Mucosa of descending colon (tissue), 3 donors: ENCODE measurements around the gene HES2. TPM values are rescaled to one million over a fixed set of nuclear protein-coding genes. Genes with fewer than 3 reads are reported as not detected.
"Not testable (repeated sequence)": the region's sequence is repeated elsewhere in the genome, so short reads cannot be mapped to it uniquely, and the experiment has no call there.

Experiments
- ATAC-seq: fragments of 200-7000 bp; cut with Tn5 transposase; one replicate; pipeline ENCODE4 v1.9.1; 2020; ENCODE audit warnings: mild to moderate bottlenecking, moderate library complexity
- DNase-seq, 3 donors: peaks; one replicate each; pipeline ENCODE4 v3.0.0-alpha.2; 2020
- H3K36me3 ChIP-seq: fragments of 200-600 bp; one replicate; pipeline ENCODE4 v1.8.0; 2021; ENCODE audit warnings: low read depth, mild to moderate bottlenecking
- H3K4me1 ChIP-seq: fragments of 200-600 bp; one replicate; pipeline ENCODE4 v1.8.0; 2021; ENCODE audit warnings: low read depth, mild to moderate bottlenecking
- H3K4me3 ChIP-seq: fragments of 200-600 bp; one replicate; pipeline ENCODE4 v1.8.0; 2021; ENCODE audit warnings: mild to moderate bottlenecking
- H3K9me3 ChIP-seq: fragments of 200-600 bp; one replicate; pipeline ENCODE4 v1.8.0; 2021; ENCODE audit warnings: mild to moderate bottlenecking
- intact Hi-C, 2 donors: fragments of 100-400 bp; cut with DNase I in 1 of 2; cut with micrococcal nuclease in 1 of 2; formaldehyde crosslinking; loops; one replicate each; pipeline versions ENCODE4 v1.11.0 to v1.11.1; 2022; cut with DNase I, micrococcal nuclease
- total RNA-seq, 3 donors: library from RNA; stranded (reverse); fragmentation: NEBNext Ultra II Directional in 2 of 3; extraction: Animal tissue kit (Norgen Biotek cat#: 25700) in 2 of 3; gene quantifications; one replicate each; pipeline versions ENCODE4 v1.2.1 to v1.2.4, GENCODE V29; 2021 to 2023
- TF ChIP-seq, protein P1 (sequence below): fragments of 200-600 bp; IDR thresholded peaks from one replicate; pipeline ENCODE4 v1.8.0; 2022; ENCODE audit warnings: antibody characterized with exemption, mild to moderate bottlenecking
- donor health status: DM: no; HTN: no; CAD: no; lungs with moderate emphysema.
- donor health status: DM: no; HTN: no; CAD: no.
- donor health status: DM: no; HTN: yes; CAD: no.

HES2 gene
- total RNA-seq, 3 donors from 2014 or later = 8.6 to 23.0 (median 22.4) TPM

DNA sequence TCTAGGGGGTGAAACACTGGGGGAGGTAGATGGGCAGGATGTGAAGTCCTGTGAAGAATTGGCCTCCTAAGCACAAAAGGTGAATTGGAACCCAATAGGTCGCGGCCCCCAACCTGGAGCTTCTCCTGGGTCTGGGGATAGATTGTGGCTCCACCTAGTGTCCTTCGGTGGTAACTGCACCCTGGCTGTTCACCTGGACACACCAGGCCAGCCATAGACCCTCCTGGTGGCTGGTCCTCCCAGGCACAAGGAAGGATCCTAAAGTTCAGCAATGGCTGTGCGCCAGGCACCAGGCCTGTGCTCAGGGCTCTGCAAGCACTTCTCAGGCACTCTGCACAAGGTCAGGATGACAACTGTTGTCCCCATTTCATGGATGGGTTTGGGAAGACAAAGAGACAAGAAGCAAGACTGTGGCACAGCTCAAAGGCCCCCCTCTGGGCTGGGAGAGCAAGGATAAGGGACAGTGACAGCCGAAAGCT is 18.4 kb upstream of the HES2 start:
- H3K4me1 ChIP-seq = peaks cover 6% of the 10 kb centered on the region
- intact Hi-C loops = no loop called here

DNA sequence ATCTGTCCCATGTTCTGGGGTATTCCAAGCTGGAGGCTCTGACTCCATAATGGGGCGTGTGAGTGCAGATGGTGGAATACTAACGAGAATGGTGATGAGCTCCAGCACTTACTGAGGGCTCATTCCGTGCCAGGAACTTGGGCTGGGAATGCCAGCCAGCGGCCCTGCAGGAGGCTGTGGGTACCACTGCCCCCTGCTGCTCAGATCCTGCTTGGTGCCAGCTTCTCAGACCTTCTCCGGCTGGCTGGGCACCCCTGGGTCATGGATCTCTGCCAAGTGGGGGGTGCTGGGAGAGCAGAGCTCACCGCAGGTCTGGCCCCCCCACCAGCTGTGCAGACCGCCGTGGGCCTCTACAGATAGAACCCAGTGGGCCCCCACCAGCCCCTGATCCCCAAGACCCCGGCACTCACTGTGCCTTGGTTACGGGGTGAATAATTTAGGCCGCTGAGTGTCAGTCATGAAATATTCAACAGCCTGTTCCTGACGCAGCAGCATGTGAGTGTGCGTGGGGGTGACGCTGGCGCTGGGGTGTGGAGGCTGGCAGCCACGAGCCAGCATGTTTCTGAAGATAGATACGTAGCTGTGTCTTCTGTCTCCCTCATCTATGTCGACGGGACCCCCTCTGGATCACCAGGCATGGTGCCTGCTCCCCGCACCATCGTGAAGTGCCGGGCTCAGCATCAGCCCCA is 17.4 kb upstream of the HES2 start:
- TF ChIP-seq, protein P1, sequence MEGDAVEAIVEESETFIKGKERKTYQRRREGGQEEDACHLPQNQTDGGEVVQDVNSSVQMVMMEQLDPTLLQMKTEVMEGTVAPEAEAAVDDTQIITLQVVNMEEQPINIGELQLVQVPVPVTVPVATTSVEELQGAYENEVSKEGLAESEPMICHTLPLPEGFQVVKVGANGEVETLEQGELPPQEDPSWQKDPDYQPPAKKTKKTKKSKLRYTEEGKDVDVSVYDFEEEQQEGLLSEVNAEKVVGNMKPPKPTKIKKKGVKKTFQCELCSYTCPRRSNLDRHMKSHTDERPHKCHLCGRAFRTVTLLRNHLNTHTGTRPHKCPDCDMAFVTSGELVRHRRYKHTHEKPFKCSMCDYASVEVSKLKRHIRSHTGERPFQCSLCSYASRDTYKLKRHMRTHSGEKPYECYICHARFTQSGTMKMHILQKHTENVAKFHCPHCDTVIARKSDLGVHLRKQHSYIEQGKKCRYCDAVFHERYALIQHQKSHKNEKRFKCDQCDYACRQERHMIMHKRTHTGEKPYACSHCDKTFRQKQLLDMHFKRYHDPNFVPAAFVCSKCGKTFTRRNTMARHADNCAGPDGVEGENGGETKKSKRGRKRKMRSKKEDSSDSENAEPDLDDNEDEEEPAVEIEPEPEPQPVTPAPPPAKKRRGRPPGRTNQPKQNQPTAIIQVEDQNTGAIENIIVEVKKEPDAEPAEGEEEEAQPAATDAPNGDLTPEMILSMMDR = peak; percentile 13
- peak; percentile 34 for ATAC-seq
- intact Hi-C loops, H3K4me3 ChIP-seq, H3K9me3 ChIP-seq, H3K36me3 ChIP-seq, H3K4me1 ChIP-seq: not testable (repeated sequence)
- peak in 2 of 3 donors; percentile 57 to 62 for DNase-seq

More for the DNA sequence above, 18.4 kb upstream of the HES2 start:
- Histone ChIP-seq H3K36me3 (no peaks in the 10 kb centered on the region), H3K4me3 (no peak overlapping the region), H3K9me3 (no peaks in the 10 kb centered on the region)
- TF ChIP-seq, protein P1 = peak; percentile 97
- ATAC-seq (peak; percentile 70), DNase-seq (peak; percentile 64 to 78 (median 74))

DNA sequence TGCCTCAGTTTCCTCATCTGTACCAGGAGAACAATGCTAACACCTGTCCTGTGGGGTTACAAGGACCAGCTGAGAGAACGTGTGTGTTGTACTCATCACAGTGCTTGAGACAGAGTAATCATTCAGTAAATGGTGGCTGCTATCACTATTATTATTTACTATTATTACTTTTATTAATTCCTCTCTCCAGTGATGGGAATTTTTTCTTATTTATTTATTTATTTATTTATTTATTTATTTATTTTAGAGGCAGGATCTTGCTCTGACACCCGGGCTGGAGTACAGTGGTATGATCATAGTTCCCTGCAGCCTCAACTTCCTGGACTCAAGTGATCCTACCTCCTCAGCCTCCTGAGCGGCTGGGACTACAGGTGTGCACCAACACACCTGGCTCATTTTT is 16.6 kb upstream of the HES2 start:
- DNase-seq, H3K4me1 ChIP-seq, H3K9me3 ChIP-seq, intact Hi-C loops, H3K4me3 ChIP-seq, ATAC-seq, H3K36me3 ChIP-seq: not testable (repeated sequence)

DNA sequence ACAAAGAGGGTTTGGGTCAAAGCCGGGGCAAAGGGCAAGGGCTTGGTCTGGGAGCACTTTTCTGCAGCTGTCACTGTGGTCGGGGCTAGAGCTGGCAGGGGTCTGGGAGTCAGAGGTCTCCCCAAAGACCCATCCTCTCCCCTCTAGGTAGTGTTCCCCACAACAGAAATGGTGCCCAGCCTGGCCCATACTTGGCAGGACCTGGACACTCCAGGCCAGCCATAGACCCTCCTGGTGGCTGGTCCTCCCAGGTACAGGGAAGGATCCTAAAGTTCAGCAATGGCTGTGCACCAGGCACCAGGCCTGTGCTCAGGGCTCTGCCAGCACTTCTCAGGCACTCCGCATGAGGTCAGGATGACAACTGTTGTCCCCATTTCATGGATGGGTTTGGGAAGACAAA is 15.8 kb upstream of the HES2 start:
- Histone ChIP-seq H3K9me3 (no peaks in the 10 kb centered on the region), H3K4me3 (no peak overlapping the region), H3K36me3 (no peaks in the 10 kb centered on the region), H3K4me1 (peaks cover 6% of the 10 kb centered on the region)
- no peak for DNase-seq
- intact Hi-C loops = no loop called here
- ATAC-seq = no peak
- TF ChIP-seq, protein P1 = no peak

DNA sequence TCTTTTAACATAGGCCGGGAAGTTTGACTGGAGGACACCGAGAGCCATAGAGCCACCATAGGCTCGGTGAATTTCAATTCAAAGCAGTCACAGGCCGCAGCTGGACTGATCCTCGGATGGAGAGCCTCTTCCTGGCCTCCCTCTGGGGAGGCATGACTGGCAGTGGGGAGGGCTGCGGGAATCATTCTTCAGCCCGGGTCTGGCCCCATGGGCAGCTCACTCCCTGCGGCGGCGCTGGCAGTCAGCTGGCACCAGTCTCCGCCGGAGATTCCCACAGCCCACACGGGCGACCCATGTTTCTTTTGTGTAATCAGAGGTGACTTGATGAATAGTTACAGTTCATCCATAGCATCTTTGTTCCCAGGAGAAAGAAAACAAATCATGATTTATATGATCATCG is 15.4 kb upstream of the HES2 start:
- H3K9me3 ChIP-seq = no peaks in the 10 kb centered on the region
- TF ChIP-seq, protein P1 = no peak
- intact Hi-C loops = no loop called here
- H3K4me1 ChIP-seq = peaks cover 5% of the 10 kb centered on the region
- ATAC-seq (no peak), DNase-seq (no peak)
- H3K4me3 ChIP-seq = no peak overlapping the region
- H3K36me3 ChIP-seq = no peaks in the 10 kb centered on the region

DNA sequence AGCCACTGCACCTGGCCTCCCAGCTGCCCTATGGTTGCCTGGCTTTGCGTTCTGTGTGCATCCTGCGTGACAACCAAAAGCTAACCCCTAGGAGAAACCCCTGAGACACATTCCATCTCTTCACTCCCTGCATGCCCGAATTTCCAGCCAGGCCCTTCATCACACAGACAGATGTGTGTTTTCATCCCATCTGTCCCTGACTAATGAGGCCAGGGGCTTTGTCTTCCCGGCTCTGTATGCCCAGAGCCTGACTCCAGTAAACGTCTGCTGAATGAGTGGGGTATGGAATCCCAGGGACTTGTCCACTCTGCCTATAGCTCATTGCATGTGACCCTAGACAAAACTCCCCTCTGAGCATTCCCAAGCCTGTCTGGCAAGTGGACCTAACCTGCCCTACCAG is 14.5 kb upstream of the HES2 start:
- no peaks in the 10 kb centered on the region for H3K9me3 ChIP-seq
- intact Hi-C loops = no loop called here
- ATAC-seq (no peak), DNase-seq (no peak)
- TF ChIP-seq, protein P1 = no peak
- no peaks in the 10 kb centered on the region for H3K36me3 ChIP-seq
- no peaks in the 10 kb centered on the region for H3K4me1 ChIP-seq
- no peak overlapping the region for H3K4me3 ChIP-seq

DNA sequence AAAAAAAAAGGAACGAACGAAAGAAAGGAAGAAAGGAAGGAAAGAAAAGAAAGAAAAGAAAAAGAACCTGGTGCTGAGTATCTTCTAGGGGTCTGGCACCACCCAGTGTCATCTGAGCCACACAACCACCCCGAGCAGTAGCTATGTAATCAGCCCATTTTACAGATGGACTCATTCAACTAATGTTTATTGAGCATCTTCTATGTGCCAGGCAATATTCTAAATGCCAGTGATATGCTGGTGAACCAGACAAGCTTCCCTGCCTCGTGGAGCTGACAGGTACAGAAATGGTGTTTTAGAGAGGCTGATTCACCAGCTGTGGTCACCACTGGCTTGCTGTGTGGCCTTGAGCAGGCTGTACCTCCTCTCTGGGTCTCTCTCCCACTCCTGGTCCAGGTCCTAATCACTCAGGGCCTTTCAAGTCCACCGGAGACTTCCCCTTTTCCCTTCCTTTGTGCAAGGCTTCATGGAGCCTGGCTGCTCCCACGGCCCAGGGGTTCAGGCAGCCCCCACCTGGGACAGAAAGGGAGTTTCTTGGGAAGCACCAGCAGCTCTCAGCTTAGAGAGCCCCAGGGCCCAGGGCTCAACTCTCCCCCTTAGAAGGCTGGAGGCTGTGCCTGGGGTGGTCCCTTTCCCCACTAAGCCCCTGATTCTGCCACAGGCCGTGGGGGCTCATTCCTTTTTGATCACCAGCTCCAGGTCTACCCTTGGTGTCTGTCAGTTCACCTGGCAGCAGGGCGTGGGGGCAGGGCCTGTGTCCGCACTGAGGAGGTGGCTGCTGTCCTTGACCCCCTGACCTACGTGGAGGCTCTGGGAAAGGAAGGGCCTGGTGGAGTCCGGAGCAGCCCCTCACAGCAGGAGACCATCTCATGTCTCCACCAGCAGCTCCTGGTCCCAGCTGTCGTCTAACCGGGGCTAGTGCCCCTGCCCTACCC is 12.2 kb upstream of the HES2 start:
- H3K9me3 ChIP-seq, H3K4me3 ChIP-seq, H3K36me3 ChIP-seq, DNase-seq, ATAC-seq, intact Hi-C loops: not testable (repeated sequence)
- peaks cover 14% of the 10 kb centered on the region for H3K4me1 ChIP-seq

DNA sequence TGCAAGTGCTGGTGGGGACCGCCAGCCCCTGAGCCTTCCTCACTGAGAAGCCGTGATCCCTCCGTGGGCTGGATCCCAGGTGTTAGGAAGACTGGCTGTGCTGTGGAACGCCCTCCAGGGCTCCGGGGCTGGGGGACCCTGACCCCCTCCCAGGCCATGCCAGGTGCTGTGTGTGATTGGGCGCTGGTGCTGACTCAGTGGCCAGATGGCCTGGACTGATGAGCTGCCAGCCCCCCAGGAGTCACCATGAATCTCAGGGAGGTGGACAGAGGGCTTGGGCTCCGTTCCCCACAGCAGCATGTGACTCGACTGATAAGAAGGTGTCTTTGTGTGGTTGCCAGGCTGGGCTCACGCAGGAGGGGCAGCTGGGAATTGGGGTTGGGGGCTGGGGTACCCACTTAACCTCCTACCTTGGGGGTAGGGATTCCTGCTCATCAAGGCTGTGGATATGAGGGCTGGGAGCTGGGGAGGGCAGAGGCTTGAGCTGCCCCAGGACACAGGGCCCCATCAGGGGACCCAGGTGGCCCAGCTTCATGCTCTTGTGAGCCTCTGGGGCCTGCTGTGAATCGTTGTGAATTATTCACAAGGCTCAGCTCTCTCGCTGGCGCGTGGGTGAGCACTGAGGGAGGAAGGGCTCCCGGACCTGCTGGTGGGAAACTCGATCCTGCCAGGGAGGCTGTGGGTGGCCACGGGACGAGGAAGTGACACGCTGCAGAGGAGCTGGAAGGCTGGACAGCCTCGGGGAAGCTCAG is 10.1 kb upstream of the HES2 start:
- H3K4me3 ChIP-seq, DNase-seq, ATAC-seq, H3K36me3 ChIP-seq, intact Hi-C loops, H3K9me3 ChIP-seq: not testable (repeated sequence)
- peaks cover 23% of the 10 kb centered on the region for H3K4me1 ChIP-seq
